Natural killer cell (primary cell): ENCODE measurements around the gene CRADD. TPM values are rescaled to one million over a fixed set of nuclear protein-coding genes. Genes with fewer than 3 reads are reported as not detected.

Experiments
- ATAC-seq, 3 donors: fragments of 150-1000 bp in 2 of 3; fragments of 200-7000 bp in 1 of 3; cut with Tn5 transposase; 1 replicate in 1 of 3; 2 replicates in 2 of 3; pipeline ENCODE4 v1.10.0; 2021; ENCODE audit warnings: mild to moderate bottlenecking in 2 of 3, moderate library complexity in 2 of 3
- DNase-seq, 2 donors: peaks; one replicate each; pipeline versions ENCODE4 v3.0.0 to v3.0.0-alpha.2; 2013 to 2021; ENCODE audit warnings: mixed read lengths in 1 of 2
- H3K27ac ChIP-seq: one replicate; pipeline ENCODE4 v1.5.1; 2013; ENCODE audit warnings: mild to moderate bottlenecking, low read length
- H3K27me3 ChIP-seq: one replicate; pipeline ENCODE4 v1.6.1; 2013; ENCODE audit warnings: low read length; ENCODE audit not compliant: control insufficient read depth, insufficient read depth
- H3K36me3 ChIP-seq: one replicate; pipeline ENCODE4 v1.6.1; 2013; ENCODE audit warnings: low read length; ENCODE audit not compliant: control insufficient read depth, insufficient read depth
- H3K4me1 ChIP-seq: one replicate; pipeline ENCODE4 v1.6.1; 2013; ENCODE audit warnings: low read length; ENCODE audit not compliant: control insufficient read depth, insufficient read depth
- H3K4me3 ChIP-seq: one replicate; pipeline ENCODE4 v1.5.1; 2013; ENCODE audit warnings: low read length
- H3K9me3 ChIP-seq: one replicate; pipeline ENCODE4 v1.6.1; 2013; ENCODE audit warnings: low read length; ENCODE audit not compliant: control insufficient read depth, insufficient read depth
- H3K27ac Mint-ChIP-seq, 2 donors: one replicate each; pipeline ENCODE4 v1.8.0; 2022; ENCODE audit warnings: mild to moderate bottlenecking in 2 of 2, mixed read lengths in 2 of 2, moderate library complexity in 1 of 2
- H3K27me3 Mint-ChIP-seq, 2 donors: one replicate each; pipeline ENCODE4 v1.8.0; 2022; ENCODE audit warnings: low read depth in 2 of 2, mixed read lengths in 2 of 2
- H3K36me3 Mint-ChIP-seq: one replicate; pipeline ENCODE4 v1.8.0; 2022; ENCODE audit warnings: mixed read lengths
- H3K4me1 Mint-ChIP-seq, 2 donors: one replicate each; pipeline ENCODE4 v1.8.0; 2022; ENCODE audit warnings: mixed read lengths in 2 of 2
- H3K4me3 Mint-ChIP-seq: one replicate; pipeline ENCODE4 v1.8.0; 2022; ENCODE audit warnings: mild to moderate bottlenecking, moderate library complexity, mixed read lengths
- H3K9me3 Mint-ChIP-seq, 2 donors: one replicate each; pipeline ENCODE4 v1.8.0; 2022; ENCODE audit warnings: mixed read lengths in 2 of 2
- CTCF ChIP-seq: fragments of 200-600 bp; IDR thresholded peaks from one replicate; pipeline ENCODE4 v1.8.0; 2022; ENCODE audit warnings: antibody characterized with exemption
- WGBS: methylation state at CpG from one replicate; pipeline ENCODE4 v1.1.7; 2013; ENCODE audit warnings: missing lambda C conversion rate; ENCODE audit not compliant: insufficient coverage; 5-methylcytosine and 5-hydroxymethylcytosine counted together
- intact Hi-C: fragments of 100-400 bp; cut with micrococcal nuclease; formaldehyde crosslinking; loops from one replicate; pipeline ENCODE4 v1.14.2; 2022
- total RNA-seq, 4 donors: library from RNA; stranded (reverse); fragments of 120-200 nt in 1 of 4; gene quantifications; one replicate each; pipeline versions ENCODE4 v1.2.3 to v1.2.4, GENCODE V29; 2013 to 2022

Gene CRADD
- total RNA-seq, 3 donors from 2014 or later (not counting 1 experiment from before 2014, with no cell fraction given), result 19.1 to 27.5 (median 26.4) TPM

GRCh38 chr12:93943780-93944179, 266.6 kb downstream of the CRADD start:
- no peaks in the 10 kb centered on the region for H3K4me1 ChIP-seq
- 70% methylated on average over 2 of the region's 2 CpGs for WGBS
- TF ChIP-seq CTCF, result no peak
- no peak overlapping the region for H3K27ac Mint-ChIP-seq
- no peaks in the 10 kb centered on the region for H3K36me3 ChIP-seq
- no peak for DNase-seq
- peaks cover 4 to 7% of the 10 kb centered on the region in 2 donors for H3K27me3 Mint-ChIP-seq
- H3K36me3 Mint-ChIP-seq, result no peaks in the 10 kb centered on the region
- intact Hi-C loops, result no loop called here
- no peaks in the 10 kb centered on the region for H3K9me3 ChIP-seq
- H3K4me1 Mint-ChIP-seq, result no peaks in the 10 kb centered on the region
- H3K27ac ChIP-seq, result no peak overlapping the region
- H3K9me3 Mint-ChIP-seq, result no peaks in the 10 kb centered on the region
- no peaks in the 10 kb centered on the region for H3K27me3 ChIP-seq
- no peak for ATAC-seq
- H3K4me3 ChIP-seq, result no peak overlapping the region
- H3K4me3 Mint-ChIP-seq, result no peak overlapping the region

- no peak overlapping the region for H3K4me3 ChIP-seq
- Mint-ChIP-seq H3K4me3 (no peak overlapping the region), H3K27ac (no peak overlapping the region), H3K36me3 (peaks cover under 1% of the 10 kb centered on the region), H3K9me3 (no peaks in the 10 kb centered on the region), H3K4me1 (no peaks in the 10 kb centered on the region), H3K27me3 (peaks cover 7 to 9% of the 10 kb centered on the region in 2 donors)
- no peaks in the 10 kb centered on the region for H3K27me3 ChIP-seq
- no peak for TF ChIP-seq CTCF
- H3K36me3 ChIP-seq, result no peaks in the 10 kb centered on the region
- no peak overlapping the region for H3K27ac ChIP-seq
- no peaks in the 10 kb centered on the region for H3K9me3 ChIP-seq
- DNase-seq, result no peak
- intact Hi-C loops, result no loop called here
- 82% methylated on average over 8 of the region's 8 CpGs for WGBS
- ATAC-seq, result no peak
- no peaks in the 10 kb centered on the region for H3K4me1 ChIP-seq
These were observed 267.0 kb downstream of the CRADD start for GRCh38 chr12:93944201-93944600.

Other genes starting within 250 kb of the CRADD start
- gene UBE2N, start 235.4 kb upstream of the CRADD start, total RNA-seq, result 10 to 100 TPM; 72.3 to 79.7 (median 72.9) TPM
- gene MRPL42, start 209.9 kb upstream of the CRADD start, total RNA-seq, result 10 to 100 TPM; 36.4 to 42.7 (median 37.1) TPM
- gene SOCS2, start 104.7 kb upstream of the CRADD start, total RNA-seq, result 100 to 1,000 TPM in 1 of 3 donors, 10 to 100 TPM in 2; 13.9 to 110 (median 26.7) TPM